Glomerular endothelial cell (primary cell): ENCODE results near the gene RELN. TPM values are rescaled to one million over a fixed set of nuclear protein-coding genes. Genes with fewer than 3 reads are reported as not detected.
A peak's percentile ranks its signal among the peaks of the same experiment; 100 is the strongest.

Experiments used
- DNase-seq: peaks from one replicate; pipeline ENCODE4 v3.0.0-alpha.2; 2011; ENCODE audit warnings: low read depth, low spot score; ENCODE audit errors: extremely low read depth
- total RNA-seq: library from RNA; depleted of rRNA; stranded (reverse); fragments of >200 nt; gene quantifications from 2 replicates; pipeline ENCODE4 v1.2.3, GENCODE V29; 2015

RELN gene
- total RNA-seq, 1 donor from 2014 or later = 8.1 TPM

- no peak for DNase-seq
Measured at GRCh38 chr7:103690242-103690974, 299.1 kb downstream of the RELN start.

GRCh38 chr7:103689255-103689654 lies 300.2 kb downstream of the RELN start:
- no peak for DNase-seq

DNA sequence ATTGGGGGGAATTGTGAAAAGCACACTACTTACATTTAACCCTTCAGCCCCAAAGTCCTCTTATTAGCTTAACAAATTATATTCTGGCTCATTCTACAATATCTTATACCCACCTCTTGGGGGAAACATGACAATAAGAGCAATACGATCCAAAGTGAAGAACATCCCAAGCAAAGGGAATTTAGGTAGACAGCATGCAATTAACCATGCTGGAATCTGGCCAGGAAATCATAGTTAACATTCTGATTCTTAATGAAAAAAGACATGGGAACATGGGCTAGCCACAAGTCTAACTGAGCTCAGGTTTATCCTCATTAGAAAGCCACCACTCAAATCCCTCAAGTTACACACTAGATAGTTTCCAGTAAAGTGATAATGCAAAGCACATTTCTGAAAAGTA lies 301.5 kb downstream of the RELN start:
- no peak for DNase-seq

GRCh38 chr7:103687272-103687671 lies 302.2 kb downstream of the RELN start:
- no peak for DNase-seq

GRCh38 chr7:103686763-103687162 lies 302.7 kb downstream of the RELN start:
- DNase-seq = no peak

- DNase-seq = no peak
Measured at GRCh38 chr7:103686064-103686463, 303.4 kb downstream of the RELN start.

DNA sequence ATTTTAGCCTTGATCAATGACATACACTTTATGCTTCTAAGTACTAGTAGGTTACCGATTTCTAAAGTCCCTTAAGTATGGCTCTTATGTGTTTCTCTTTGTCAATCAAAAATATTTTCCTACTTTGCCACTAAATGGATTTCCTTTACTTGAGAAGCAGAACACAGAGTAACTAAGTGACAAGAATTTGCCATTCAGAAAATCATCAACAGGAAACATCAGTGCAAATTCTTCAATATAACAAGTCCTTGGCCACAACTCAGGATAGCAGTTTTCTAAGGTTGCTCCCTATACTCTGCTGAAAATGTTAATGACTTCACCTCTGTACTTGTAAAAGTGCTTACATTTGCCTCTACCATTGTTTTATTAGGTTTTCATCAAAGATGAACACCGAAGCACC lies 303.8 kb downstream of the RELN start:
- no peak for DNase-seq

DNA sequence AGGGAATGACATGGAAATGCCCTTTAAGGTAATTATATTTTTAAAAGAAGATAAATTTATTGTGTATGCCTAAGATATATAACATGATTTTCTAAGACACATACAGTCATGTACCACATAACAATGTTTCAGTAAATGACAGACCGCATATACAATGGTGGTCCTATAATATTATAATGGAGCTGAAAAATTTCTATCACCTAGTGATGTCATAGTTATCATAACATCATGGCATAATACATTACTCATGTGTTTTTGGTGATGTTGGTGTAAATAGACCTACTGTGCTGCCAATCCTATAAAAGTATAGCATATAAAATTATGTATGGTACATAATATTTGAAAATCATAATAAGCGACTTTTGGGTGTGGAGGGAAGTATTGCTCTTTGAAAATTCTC lies 306.1 kb downstream of the RELN start:
- no peak for DNase-seq

DNA sequence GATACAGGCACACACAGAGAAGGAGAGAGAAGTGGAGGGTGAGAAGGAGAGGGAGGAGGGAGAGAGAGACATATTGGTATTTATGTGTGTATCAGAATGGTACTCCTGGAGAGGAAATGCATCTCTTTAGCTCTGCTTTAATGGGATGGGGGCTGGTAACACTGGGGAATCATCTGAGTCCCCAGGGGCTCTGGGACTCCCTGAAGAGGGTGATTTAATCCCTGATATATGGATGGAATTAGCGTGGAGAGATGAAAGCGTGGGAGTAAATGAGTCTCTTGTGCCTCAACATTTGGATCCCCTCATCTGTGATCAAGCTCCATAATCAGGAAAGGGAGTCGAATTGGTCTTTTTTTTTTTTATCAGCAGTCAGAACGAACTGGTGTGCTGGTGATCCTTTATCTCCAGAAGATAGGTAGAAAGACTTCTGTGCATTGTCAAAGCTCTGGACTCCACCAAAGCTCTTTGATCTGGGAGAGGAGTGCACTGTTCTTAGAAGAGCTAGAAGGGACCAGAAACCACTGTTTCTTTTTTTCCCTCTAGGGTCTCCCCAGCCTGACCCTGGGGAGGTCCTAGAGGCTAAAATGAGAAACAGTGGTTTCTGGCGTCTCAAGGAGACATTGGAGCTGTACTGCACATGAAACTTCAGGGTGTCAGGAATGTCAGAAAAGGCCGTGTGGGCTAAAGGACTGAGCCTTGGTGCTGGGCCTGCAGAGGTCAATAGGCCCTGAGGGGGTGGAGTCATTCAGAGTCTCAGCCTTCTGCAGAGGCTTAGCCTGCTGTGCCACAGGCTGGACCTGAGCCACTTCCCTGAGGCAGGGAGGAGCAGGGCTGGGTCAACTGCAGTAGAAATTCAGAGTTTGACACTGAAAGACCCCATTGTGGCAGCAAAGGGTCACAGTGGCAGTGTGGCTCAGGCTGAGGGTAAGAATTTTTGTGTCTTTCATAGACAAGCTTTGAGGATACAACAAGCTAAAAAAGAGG lies 309.0 kb downstream of the RELN start:
- no peak for DNase-seq

DNA sequence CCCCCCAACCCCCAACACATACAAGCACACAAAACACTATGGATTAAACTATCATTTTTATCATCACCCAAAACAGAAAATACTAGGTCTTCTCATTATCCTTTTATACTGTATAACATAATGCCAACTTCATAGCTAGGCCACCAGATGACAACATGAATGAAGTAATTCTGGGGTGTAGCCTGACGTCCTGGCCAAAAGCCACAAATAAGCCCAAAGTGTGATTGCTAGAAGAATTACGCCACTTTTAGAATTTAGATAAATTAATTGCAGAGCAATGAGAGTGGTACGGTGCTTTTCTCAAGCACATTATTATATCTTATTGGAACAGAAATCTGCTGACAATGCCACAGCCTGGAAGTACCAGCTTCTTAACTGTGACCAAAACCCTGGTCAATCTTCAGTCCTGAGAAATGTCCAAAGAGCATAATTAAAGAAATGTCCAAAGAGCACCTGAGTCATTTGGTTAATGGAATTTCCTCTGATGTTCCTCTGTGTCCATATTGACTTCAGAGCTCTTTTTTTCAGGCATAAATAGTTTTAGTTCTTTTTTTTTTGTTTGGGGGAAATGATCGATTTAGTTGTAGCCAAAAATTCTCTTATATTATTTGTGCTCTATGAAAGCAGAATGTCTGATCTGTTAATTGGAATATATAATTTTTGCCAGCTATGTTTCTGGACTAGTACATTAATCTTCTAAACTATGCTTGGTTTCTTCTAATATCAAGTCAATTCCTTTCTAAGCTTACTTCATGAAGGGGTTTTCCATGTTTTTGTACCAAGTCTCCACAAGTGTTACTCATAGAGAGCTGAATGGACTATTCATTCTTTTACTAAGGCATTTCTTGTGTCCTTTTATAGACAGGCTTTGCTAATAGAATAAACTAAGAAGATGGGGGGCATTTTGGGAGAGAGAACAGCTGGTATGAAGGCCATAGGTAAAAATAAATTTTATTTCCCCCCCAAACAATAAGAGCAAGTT lies 310.0 kb downstream of the RELN start:
- DNase-seq = no peak

DNA sequence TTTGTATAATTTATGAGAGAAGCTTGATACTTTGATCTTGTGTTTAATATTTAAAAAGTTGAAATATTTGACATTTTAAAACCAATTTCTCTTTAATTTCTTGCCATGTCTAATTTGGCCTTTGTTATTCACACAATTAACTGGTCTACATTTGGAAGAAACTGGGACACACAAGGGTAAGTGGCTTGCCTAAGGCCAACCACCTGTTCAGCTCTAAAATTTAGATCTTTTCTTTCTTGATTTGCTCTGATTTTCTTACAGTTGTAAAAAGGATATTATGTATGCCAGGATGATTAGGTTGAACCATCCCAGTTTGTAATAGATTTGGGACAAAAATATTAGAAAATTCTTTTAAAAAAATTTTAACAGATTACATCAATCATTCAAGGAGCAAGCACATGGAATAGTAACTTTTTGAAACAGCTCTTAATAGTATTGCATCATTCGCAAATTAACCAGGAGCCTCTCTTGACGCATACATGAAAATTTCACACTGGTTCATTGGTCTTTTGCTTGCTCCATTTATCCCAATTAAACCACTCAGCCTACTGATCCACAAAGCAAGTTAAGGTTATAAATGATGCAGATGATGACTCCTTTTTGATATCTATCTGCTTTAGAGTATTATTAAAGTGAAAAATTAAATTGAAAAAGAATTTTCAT lies 321.0 kb downstream of the RELN start:
- no peak for DNase-seq

- no peak for DNase-seq
Measured at GRCh38 chr7:103666326-103666725, 323.1 kb downstream of the RELN start.

GRCh38 chr7:103664577-103664976 lies 324.9 kb downstream of the RELN start:
- no peak for DNase-seq

DNA sequence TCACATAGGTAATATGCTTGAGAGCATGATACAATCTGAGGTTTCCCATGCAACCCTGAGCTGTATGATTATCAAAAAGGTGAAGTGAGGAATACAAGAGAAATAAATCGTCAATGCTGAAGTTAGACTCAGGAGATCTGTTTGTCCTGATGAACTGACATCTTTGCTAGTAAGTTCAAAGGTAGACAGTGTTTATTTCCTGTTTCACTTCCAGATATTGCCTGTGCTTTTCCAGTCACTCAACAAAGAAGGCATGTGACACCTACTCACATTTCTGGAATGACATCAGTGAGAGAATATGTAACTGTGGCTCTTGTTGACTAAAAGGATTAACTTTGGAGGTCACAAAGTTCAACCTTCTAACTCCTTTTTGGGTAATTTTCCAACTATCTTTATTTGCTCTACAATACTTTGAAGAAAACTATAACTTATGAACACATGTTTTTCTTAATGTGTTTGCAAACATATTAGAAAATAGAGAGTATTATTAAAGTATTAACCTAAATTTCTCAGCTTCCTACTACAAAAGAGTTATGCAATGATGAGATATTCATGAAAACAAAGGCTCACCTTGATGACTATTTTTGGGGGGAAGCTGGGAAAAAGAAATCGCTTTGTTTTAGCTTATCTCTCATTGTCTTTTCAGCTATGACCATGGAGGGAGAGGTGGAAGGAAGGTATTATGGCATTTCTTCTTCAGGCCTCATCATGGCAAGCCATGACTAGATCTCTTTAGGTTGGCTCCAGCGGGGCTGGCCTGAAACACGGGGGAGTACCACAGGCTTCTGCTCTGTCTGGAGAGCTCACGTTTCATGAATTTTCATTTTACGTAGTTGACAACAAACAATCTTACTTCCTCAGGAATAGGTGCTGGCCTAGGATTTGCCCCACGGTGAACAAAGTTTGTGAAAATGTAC lies 328.7 kb downstream of the RELN start:
- DNase-seq = peak; percentile 66

GRCh38 chr7:103658055-103659005 lies 331.1 kb downstream of the RELN start:
- no peak for DNase-seq

GRCh38 chr7:103657474-103657894 lies 332.0 kb downstream of the RELN start:
- no peak for DNase-seq

- DNase-seq = no peak
Measured at GRCh38 chr7:103656221-103656620, 333.2 kb downstream of the RELN start.
